ENCODE data around the gene DIAPH1. TPM values are rescaled to one million over a fixed set of nuclear protein-coding genes. Genes with fewer than 3 reads are reported as not detected.

DIAPH1 gene
- total RNA-seq, 1 donor from 2014 or later = 149 TPM

GRCh38 chr5:141529002-141529401 is 89.8 kb downstream of the DIAPH1 start:
- Mint-ChIP-seq H3K27me3 (ENCODE audit: unreplicated experiment) (peaks cover 6% of the 10 kb centered on the region), H3K9me3 (ENCODE audit: unreplicated experiment) (no peaks in the 10 kb centered on the region), H3K4me3 (ENCODE audit: unreplicated experiment) (peak overlapping the region; percentile 77), H3K27ac (ENCODE audit: unreplicated experiment) (no peak overlapping the region), H3K4me1 (ENCODE audit: unreplicated experiment) (peaks cover 7% of the 10 kb centered on the region), H3K36me3 (ENCODE audit: low read depth, unreplicated experiment) (peaks cover 46% of the 10 kb centered on the region)
- no peak for DNase-seq (ENCODE audit: low spot score)
- TF ChIP-seq, protein P1, sequence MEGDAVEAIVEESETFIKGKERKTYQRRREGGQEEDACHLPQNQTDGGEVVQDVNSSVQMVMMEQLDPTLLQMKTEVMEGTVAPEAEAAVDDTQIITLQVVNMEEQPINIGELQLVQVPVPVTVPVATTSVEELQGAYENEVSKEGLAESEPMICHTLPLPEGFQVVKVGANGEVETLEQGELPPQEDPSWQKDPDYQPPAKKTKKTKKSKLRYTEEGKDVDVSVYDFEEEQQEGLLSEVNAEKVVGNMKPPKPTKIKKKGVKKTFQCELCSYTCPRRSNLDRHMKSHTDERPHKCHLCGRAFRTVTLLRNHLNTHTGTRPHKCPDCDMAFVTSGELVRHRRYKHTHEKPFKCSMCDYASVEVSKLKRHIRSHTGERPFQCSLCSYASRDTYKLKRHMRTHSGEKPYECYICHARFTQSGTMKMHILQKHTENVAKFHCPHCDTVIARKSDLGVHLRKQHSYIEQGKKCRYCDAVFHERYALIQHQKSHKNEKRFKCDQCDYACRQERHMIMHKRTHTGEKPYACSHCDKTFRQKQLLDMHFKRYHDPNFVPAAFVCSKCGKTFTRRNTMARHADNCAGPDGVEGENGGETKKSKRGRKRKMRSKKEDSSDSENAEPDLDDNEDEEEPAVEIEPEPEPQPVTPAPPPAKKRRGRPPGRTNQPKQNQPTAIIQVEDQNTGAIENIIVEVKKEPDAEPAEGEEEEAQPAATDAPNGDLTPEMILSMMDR (IDR thresholded peaks at IDR 0.05; ENCODE audit: unreplicated experiment) = no peak

DNA sequence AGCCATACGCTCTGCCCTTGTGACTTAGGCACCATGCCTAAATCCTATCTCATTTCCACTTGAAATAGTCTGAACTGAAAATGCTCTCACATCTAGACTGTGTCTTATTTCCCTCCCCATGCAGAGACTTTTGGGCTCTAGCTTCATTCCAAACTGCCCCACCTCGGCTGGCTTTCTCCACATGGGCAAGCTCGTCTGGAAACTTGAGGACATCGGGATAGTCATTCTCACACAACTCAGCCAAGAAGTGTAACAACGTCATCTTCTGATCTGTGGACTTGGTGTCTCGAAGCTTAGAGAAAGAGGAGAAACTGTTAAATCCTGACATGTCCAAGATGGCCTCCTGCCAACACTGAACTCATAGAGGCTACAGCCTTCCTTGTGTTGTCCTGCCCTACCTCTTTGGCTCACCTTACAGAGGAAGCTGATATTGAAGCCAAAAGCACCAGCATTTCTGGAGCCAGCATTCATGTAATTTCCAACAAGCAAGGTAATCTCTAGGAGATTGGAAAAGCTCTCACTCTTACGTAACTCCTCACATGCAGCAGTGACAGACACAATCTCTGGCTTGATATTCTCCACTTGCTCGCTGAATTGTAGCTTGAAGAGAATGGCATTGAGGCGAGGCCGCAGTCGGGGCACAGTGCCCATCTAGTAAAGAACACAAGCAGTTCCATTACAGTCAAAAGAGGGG is 90.4 kb downstream of the DIAPH1 start:
- Mint-ChIP-seq H3K4me1 (ENCODE audit: unreplicated experiment) (peaks cover 8% of the 10 kb centered on the region), H3K27me3 (ENCODE audit: unreplicated experiment) (peaks cover 6% of the 10 kb centered on the region), H3K36me3 (ENCODE audit: low read depth, unreplicated experiment) (peaks cover 46% of the 10 kb centered on the region), H3K27ac (ENCODE audit: unreplicated experiment) (peak overlapping the region; percentile 76), H3K9me3 (ENCODE audit: unreplicated experiment) (no peaks in the 10 kb centered on the region), H3K4me3 (ENCODE audit: unreplicated experiment) (peak overlapping the region; percentile 77)
- DNase-seq (ENCODE audit: low spot score) = no peak
- TF ChIP-seq, protein P1 (IDR thresholded peaks at IDR 0.05; ENCODE audit: unreplicated experiment) = no peak

DNA sequence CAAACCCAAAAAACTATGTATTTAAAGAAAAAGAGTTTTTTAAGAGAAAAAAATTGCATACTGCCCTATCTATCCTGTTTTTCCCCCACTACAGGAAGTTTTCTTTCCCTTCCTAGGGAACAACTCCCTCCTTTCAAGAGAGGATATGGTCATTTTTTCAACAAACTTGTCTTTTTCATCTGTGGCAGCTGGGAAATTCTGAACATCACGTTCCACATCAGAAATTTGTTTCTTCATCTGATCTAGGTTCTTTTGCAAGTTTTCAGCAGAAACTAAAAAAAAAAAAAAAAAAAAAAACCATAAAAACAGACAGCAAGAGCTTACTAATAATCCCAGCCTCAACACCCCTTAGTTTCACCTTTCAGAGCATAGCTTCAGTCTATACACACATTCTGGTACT is 91.4 kb downstream of the DIAPH1 start:
- TF ChIP-seq, protein P1 (IDR thresholded peaks at IDR 0.05; ENCODE audit: unreplicated experiment) = no peak
- H3K27ac Mint-ChIP-seq (ENCODE audit: unreplicated experiment) = peak overlapping the region; percentile 76
- H3K4me1 Mint-ChIP-seq (ENCODE audit: unreplicated experiment) = peaks cover 11% of the 10 kb centered on the region
- H3K4me3 Mint-ChIP-seq (ENCODE audit: unreplicated experiment) = peak overlapping the region; percentile 82
- no peaks in the 10 kb centered on the region for H3K9me3 Mint-ChIP-seq (ENCODE audit: unreplicated experiment)
- no peak for DNase-seq (ENCODE audit: low spot score)
- peaks cover 6% of the 10 kb centered on the region for H3K27me3 Mint-ChIP-seq (ENCODE audit: unreplicated experiment)
- H3K36me3 Mint-ChIP-seq (ENCODE audit: low read depth, unreplicated experiment) = peaks cover 46% of the 10 kb centered on the region

DNA sequence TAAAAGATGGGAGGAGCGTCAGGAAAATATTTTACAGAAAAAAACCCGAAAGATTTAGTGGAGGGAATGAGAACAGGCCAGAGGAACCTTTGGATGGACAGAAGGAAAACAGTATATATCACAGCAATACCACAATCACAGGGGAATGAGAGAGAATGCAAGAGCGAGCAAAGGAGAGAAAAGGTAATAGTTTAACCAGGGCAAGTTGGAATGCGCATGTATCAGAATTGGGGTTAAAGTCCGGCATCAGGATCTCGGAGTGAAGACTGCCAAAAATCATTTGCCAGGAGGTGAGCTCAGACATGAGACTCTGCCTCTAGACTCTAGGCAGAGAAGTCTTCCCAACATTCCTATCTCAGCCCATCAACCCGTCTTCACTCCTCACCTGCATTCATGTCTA is 93.1 kb downstream of the DIAPH1 start:
- Mint-ChIP-seq H3K27ac (ENCODE audit: unreplicated experiment) (peak overlapping the region; percentile 90), H3K36me3 (ENCODE audit: low read depth, unreplicated experiment) (peaks cover 52% of the 10 kb centered on the region), H3K27me3 (ENCODE audit: unreplicated experiment) (peaks cover 6% of the 10 kb centered on the region), H3K9me3 (ENCODE audit: unreplicated experiment) (no peaks in the 10 kb centered on the region), H3K4me1 (ENCODE audit: unreplicated experiment) (peaks cover 27% of the 10 kb centered on the region), H3K4me3 (ENCODE audit: unreplicated experiment) (peak overlapping the region; percentile 56)
- DNase-seq (ENCODE audit: low spot score) = no peak
- TF ChIP-seq, protein P1 (IDR thresholded peaks at IDR 0.05; ENCODE audit: unreplicated experiment) = no peak
